K562 (cell line): ENCODE measurements around the gene PCF11. TPM values are rescaled to one million over a fixed set of nuclear protein-coding genes. Genes with fewer than 3 reads are reported as not detected.

Source experiments
- KDM2B ChIP-seq: fragments of 250-450 bp; sonication (Bioruptor Pico); IDR thresholded peaks from 2 replicates; pipeline ENCODE4 v1.8.0; 2021; ENCODE audit warnings: mild to moderate bottlenecking, moderate library complexity
- MCM2 ChIP-seq: fragments of 450-650 bp; IDR thresholded peaks from 2 replicates; pipeline ENCODE4 v1.6.1; 2017; ENCODE audit warnings: low read depth, mild to moderate bottlenecking
- PRMT5 ChIP-seq: sonication (generic); formaldehyde crosslinking; IDR thresholded peaks from 2 replicates; pipeline ENCODE4 v1.5.0; 2020; ENCODE audit warnings: missing genetic modification reagents
- RBM34 ChIP-seq: fragments of 200-400 bp; formaldehyde crosslinking; IDR thresholded peaks from 2 replicates; pipeline ENCODE4 v1.6.1; 2018; ENCODE audit warnings: low read length, borderline replicate concordance; ENCODE audit not compliant: insufficient read depth
- SPI1 ChIP-seq: IDR thresholded peaks from 2 replicates; pipeline ENCODE4 v1.6.1; 2011; ENCODE audit warnings: low read depth, low read length, control low read depth, borderline replicate concordance
- ZBTB8A ChIP-seq: fragments of 450-650 bp; IDR thresholded peaks from 2 replicates; pipeline ENCODE4 v1.6.1; 2018; ENCODE audit warnings: mild to moderate bottlenecking, moderate library complexity; ENCODE audit not compliant: partially characterized antibody
- ZFP36 ChIP-seq: fragments of 150-350 bp; IDR thresholded peaks from 2 replicates; pipeline ENCODE4 v1.6.1; 2018; ENCODE audit warnings: low read length, low read depth; ENCODE audit not compliant: partially characterized antibody
- ZNF224 ChIP-seq: sonication (generic); formaldehyde crosslinking; IDR thresholded peaks from 2 replicates; pipeline ENCODE4 v1.8.0; 2022; ENCODE audit warnings: mild to moderate bottlenecking, missing genetic modification reagents
- ZNF785 ChIP-seq: fragments of 250-450 bp; sonication (Bioruptor Pico); IDR thresholded peaks from 2 replicates; pipeline ENCODE4 v1.4.0; 2020; ENCODE audit warnings: mild to moderate bottlenecking
- polyA plus RNA-seq, 8 experiments: library from polyadenylated mRNA; depleted of rRNA in 4 of 8; stranded (reverse) in 5 of 8; unstranded in 3 of 8; fragments of >200 nt; fragmentation: Nextera tagmentation in 2 of 8; fragmentation: Illumina TruSeq in 1 of 8; extraction: Ambion mirVana in 2 of 8; extraction: Trizol in 1 of 8; gene quantifications; 2 replicates each; pipeline versions ENCODE4 v1.2.1 to v1.2.3, GENCODE V29; 2011 to 2014; ENCODE audit warnings: inconsistent platforms in 1 of 8, missing spikeins in 1 of 8
- total RNA-seq, 7 experiments: library from RNA; depleted of rRNA in 6 of 7; stranded (reverse); fragments of >200 nt in 6 of 7; fragmentation: Illumina TruSeq in 2 of 7; extraction: Trizol in 2 of 7; gene quantifications; 2 replicates each; pipeline versions ENCODE4 v1.2.1 to v1.2.3, GENCODE V29; 2011 to 2021; ENCODE audit warnings: low replicate concordance in 1 of 7
- TF ChIP-seq, protein P1 (sequence below), 2 experiments: fragments of 450-650 bp; IDR thresholded peaks; 2 replicates each; pipeline ENCODE4 v1.6.1; 2018; ENCODE audit warnings: mild to moderate bottlenecking in 2 of 2, low read depth in 1 of 2; ENCODE audit not compliant: partially characterized antibody in 2 of 2
- TF ChIP-seq, protein P2 (sequence below): sonication (generic); formaldehyde crosslinking; IDR thresholded peaks from 2 replicates; pipeline ENCODE4 v1.9.0; 2022; ENCODE audit warnings: mild to moderate bottlenecking, missing genetic modification reagents
- TF ChIP-seq, protein P3 (sequence below): fragments of 450-650 bp; formaldehyde crosslinking; IDR thresholded peaks from 2 replicates; pipeline ENCODE4 v1.4.0; 2020; ENCODE audit warnings: mild to moderate bottlenecking, moderate library complexity
- TF ChIP-seq, protein P4 (sequence below): fragments of 150-350 bp; IDR thresholded peaks from 2 replicates; pipeline ENCODE4 v1.6.1; 2014; ENCODE audit warnings: low read depth, mild to moderate bottlenecking, low read length, borderline replicate concordance

PCF11 gene
- total and polyA plus RNA-seq, 9 of the 15 experiments (the other 6 are each of a cell fraction or from before 2014, with no cell fraction given) = 9.3 to 91.6 (median 54.4) TPM

DNA sequence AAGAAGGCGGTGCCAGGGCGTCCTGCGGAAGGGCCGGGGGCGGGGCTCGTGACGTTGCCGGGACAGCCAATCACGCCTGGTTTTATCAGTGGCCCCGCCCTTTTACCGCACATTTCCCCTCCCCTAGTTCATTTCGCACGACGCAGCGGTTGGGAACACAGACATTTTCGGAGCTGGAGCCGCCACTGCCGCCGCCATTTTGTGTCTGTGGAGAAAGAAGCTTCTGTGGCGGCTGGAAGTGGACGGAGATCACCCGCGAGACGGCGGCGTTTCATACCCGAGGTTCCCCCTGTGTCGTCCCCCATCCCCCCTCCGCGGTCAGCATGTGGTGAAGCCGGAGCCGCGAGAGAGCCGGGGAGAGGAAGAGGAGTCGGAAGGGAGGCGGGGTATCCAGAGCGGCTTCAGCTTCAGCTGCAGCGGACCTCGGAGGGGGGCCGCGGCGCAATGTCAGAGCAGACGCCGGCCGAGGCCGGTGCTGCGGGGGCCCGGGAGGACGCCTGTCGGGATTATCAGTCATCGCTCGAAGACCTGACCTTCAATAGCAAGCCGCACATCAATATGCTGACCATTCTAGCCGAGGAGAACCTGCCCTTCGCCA lies at the start of gene PCF11 (continued):
- TF ChIP-seq, protein P1, sequence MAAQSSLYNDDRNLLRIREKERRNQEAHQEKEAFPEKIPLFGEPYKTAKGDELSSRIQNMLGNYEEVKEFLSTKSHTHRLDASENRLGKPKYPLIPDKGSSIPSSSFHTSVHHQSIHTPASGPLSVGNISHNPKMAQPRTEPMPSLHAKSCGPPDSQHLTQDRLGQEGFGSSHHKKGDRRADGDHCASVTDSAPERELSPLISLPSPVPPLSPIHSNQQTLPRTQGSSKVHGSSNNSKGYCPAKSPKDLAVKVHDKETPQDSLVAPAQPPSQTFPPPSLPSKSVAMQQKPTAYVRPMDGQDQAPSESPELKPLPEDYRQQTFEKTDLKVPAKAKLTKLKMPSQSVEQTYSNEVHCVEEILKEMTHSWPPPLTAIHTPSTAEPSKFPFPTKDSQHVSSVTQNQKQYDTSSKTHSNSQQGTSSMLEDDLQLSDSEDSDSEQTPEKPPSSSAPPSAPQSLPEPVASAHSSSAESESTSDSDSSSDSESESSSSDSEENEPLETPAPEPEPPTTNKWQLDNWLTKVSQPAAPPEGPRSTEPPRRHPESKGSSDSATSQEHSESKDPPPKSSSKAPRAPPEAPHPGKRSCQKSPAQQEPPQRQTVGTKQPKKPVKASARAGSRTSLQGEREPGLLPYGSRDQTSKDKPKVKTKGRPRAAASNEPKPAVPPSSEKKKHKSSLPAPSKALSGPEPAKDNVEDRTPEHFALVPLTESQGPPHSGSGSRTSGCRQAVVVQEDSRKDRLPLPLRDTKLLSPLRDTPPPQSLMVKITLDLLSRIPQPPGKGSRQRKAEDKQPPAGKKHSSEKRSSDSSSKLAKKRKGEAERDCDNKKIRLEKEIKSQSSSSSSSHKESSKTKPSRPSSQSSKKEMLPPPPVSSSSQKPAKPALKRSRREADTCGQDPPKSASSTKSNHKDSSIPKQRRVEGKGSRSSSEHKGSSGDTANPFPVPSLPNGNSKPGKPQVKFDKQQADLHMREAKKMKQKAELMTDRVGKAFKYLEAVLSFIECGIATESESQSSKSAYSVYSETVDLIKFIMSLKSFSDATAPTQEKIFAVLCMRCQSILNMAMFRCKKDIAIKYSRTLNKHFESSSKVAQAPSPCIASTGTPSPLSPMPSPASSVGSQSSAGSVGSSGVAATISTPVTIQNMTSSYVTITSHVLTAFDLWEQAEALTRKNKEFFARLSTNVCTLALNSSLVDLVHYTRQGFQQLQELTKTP (IDR thresholded peaks at IDR 0.05; ENCODE audit: low read depth in 1 of 2, partially characterized antibody in 2 of 2) = peak in 1 of 2 experiments; percentile 76
- no peak for TF ChIP-seq RBM34
- no peak for TF ChIP-seq PRMT5 (CRISPR knock-in tag)
- TF ChIP-seq, protein P2, sequence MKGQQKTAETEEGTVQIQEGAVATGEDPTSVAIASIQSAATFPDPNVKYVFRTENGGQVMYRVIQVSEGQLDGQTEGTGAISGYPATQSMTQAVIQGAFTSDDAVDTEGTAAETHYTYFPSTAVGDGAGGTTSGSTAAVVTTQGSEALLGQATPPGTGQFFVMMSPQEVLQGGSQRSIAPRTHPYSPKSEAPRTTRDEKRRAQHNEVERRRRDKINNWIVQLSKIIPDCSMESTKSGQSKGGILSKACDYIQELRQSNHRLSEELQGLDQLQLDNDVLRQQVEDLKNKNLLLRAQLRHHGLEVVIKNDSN (CRISPR knock-in tag) = peak; percentile 86
- TF ChIP-seq ZFP36 = no peak
- TF ChIP-seq, protein P3, sequence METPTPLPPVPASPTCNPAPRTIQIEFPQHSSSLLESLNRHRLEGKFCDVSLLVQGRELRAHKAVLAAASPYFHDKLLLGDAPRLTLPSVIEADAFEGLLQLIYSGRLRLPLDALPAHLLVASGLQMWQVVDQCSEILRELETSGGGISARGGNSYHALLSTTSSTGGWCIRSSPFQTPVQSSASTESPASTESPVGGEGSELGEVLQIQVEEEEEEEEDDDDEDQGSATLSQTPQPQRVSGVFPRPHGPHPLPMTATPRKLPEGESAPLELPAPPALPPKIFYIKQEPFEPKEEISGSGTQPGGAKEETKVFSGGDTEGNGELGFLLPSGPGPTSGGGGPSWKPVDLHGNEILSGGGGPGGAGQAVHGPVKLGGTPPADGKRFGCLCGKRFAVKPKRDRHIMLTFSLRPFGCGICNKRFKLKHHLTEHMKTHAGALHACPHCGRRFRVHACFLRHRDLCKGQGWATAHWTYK = peak; percentile 82
- TF ChIP-seq ZBTB8A = no peak
- TF ChIP-seq ZNF785 (CRISPR knock-in tag) = no peak
- TF ChIP-seq, protein P4, sequence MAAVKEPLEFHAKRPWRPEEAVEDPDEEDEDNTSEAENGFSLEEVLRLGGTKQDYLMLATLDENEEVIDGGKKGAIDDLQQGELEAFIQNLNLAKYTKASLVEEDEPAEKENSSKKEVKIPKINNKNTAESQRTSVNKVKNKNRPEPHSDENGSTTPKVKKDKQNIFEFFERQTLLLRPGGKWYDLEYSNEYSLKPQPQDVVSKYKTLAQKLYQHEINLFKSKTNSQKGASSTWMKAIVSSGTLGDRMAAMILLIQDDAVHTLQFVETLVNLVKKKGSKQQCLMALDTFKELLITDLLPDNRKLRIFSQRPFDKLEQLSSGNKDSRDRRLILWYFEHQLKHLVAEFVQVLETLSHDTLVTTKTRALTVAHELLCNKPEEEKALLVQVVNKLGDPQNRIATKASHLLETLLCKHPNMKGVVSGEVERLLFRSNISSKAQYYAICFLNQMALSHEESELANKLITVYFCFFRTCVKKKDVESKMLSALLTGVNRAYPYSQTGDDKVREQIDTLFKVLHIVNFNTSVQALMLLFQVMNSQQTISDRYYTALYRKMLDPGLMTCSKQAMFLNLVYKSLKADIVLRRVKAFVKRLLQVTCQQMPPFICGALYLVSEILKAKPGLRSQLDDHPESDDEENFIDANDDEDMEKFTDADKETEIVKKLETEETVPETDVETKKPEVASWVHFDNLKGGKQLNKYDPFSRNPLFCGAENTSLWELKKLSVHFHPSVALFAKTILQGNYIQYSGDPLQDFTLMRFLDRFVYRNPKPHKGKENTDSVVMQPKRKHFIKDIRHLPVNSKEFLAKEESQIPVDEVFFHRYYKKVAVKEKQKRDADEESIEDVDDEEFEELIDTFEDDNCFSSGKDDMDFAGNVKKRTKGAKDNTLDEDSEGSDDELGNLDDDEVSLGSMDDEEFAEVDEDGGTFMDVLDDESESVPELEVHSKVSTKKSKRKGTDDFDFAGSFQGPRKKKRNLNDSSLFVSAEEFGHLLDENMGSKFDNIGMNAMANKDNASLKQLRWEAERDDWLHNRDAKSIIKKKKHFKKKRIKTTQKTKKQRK = no peak
- no peak for TF ChIP-seq MCM2
- no peak for TF ChIP-seq ZNF224
- no peak for TF ChIP-seq KDM2B
- TF ChIP-seq SPI1 = no peak
